Spleen (tissue), 7 donors: ENCODE results near the gene NTN4.

Experiments used
- CTCF ChIP-seq, 11 experiments: fragments of 200-600 bp in 7 of 11; fragments of 450-650 bp in 4 of 11; sonication (generic) in 4 of 11; IDR thresholded peaks in 8 of 11; conservative IDR thresholded peaks in 3 of 11; 1 replicate in 7 of 11; 2 replicates in 4 of 11; pipeline versions ENCODE4 v1.4.0 to v1.8.0; 2016 to 2021; ENCODE audit warnings: antibody characterized with exemption in 11 of 11, inconsistent platforms in 4 of 11, mild to moderate bottlenecking in 1 of 11
- POLR2A ChIP-seq, 3 donors: fragments of 450-650 bp; IDR thresholded peaks; one replicate each; pipeline ENCODE4 v1.5.1; 2017; ENCODE audit warnings: antibody characterized with exemption in 3 of 3, mild to moderate bottlenecking in 1 of 3
- donor health status: DM: no; HTN: no; CAD: no; lungs with moderate emphysema.
- donor health status: DM: no; HTN: no; CAD: no.
- donor health status: DM: no; HTN: no; CAD: no.

GRCh38 chr12:95756362-95756761 is 34.2 kb downstream of the NTN4 start:
- TF ChIP-seq POLR2A (IDR thresholded peaks at IDR 0.05) (no peak), CTCF (IDR thresholded peaks at IDR 0.05 in 8 of 11, conservative IDR thresholded peaks at IDR 0.05 in 3 of 11) (no peak)
